IMR-90 (cell line): ENCODE measurements around the gene LILRB1. TPM values are rescaled to one million over a fixed set of nuclear protein-coding genes. Genes with fewer than 3 reads are reported as not detected.

ENCODE experiments used
- ATAC-seq: fragments of 200-7000 bp; cut with Tn5 transposase; 2 replicates; pipeline ENCODE4 v1.9.1; 2020; ENCODE audit warnings: low read depth, mild to moderate bottlenecking, moderate library complexity
- BruUV-seq: library from RNA; stranded (reverse); fragments of 400-500 nt; replicated peaks from 2 replicates; lab custom pipeline; 2021; lab: Mats Ljungman, UMichigan
- CTCF ChIA-PET: fragments of 300-600 bp; formaldehyde crosslinking; extraction: SDS; loops from one replicate; lab custom pipeline; 2021; ENCODE audit warnings: antibody characterized with exemption; lab: Yijun Ruan, JAX
- POLR2A ChIA-PET: fragments of 300-600 bp; sonication (Branson Sonifier 250); formaldehyde crosslinking; loops from one replicate; lab custom pipeline; 2022; ENCODE audit warnings: antibody characterized with exemption; ENCODE audit not compliant: unreplicated experiment; lab: Charles Lee
- DNase-seq: peaks from one replicate; pipeline ENCODE4 v3.0.0; 2013
- H2AFZ ChIP-seq: replicated peaks from 2 replicates; pipeline ENCODE3; 2013; ENCODE audit warnings: low read length, mild to moderate bottlenecking; ENCODE audit not compliant: poor library complexity
- H2AK5ac ChIP-seq: 2 replicates; pipeline ENCODE4 v1.6.1; 2013; ENCODE audit warnings: low read depth, low read length, inconsistent platforms
- H2AK9ac ChIP-seq: replicated peaks from 2 replicates; pipeline ENCODE3; 2013; ENCODE audit warnings: mild to moderate bottlenecking, low read depth, low read length, moderate library complexity; ENCODE audit not compliant: poor library complexity
- H2BK120ac ChIP-seq: 2 replicates; pipeline ENCODE4 v1.6.1; 2013; ENCODE audit warnings: low read depth, low read length, inconsistent platforms
- H2BK15ac ChIP-seq: 3 replicates; pipeline ENCODE4 v1.6.1; 2013; ENCODE audit warnings: low read depth, low read length, inconsistent platforms
- H2BK20ac ChIP-seq: 2 replicates; pipeline ENCODE4 v1.6.1; 2013; ENCODE audit warnings: low read depth, mild to moderate bottlenecking, inconsistent platforms, low read length, moderate library complexity
- H2BK5ac ChIP-seq: 2 replicates; pipeline ENCODE4 v1.6.1; 2013; ENCODE audit warnings: mild to moderate bottlenecking, low read depth, low read length, inconsistent platforms; ENCODE audit not compliant: poor library complexity, severe bottlenecking
- H3K14ac ChIP-seq: replicated peaks from 2 replicates; pipeline ENCODE4 v1.6.1; 2013; ENCODE audit warnings: low read depth, low read length, inconsistent platforms
- H3K18ac ChIP-seq: 2 replicates; pipeline ENCODE4 v1.6.1; 2013; ENCODE audit warnings: low read depth, low read length, control low read depth
- H3K23ac ChIP-seq: 2 replicates; pipeline ENCODE4 v1.6.1; 2013; ENCODE audit warnings: low read depth, low read length, inconsistent platforms
- H3K27ac ChIP-seq: 2 replicates; pipeline ENCODE4 v1.5.1; 2013; ENCODE audit warnings: mild to moderate bottlenecking, control low read depth, low read length; ENCODE audit not compliant: insufficient read depth
- H3K27me3 ChIP-seq: 2 replicates; pipeline ENCODE4 v1.6.1; 2013; ENCODE audit warnings: low read length; ENCODE audit not compliant: control insufficient read depth, insufficient read depth
- H3K36me3 ChIP-seq: 2 replicates; pipeline ENCODE4 v1.6.1; 2013; ENCODE audit warnings: low read length, mixed read lengths; ENCODE audit not compliant: control insufficient read depth, insufficient read depth
- H3K4ac ChIP-seq: 2 replicates; pipeline ENCODE4 v1.6.1; 2013; ENCODE audit warnings: low read depth, low read length, inconsistent platforms
- H3K4me1 ChIP-seq: 2 replicates; pipeline ENCODE4 v1.6.1; 2013; ENCODE audit warnings: low read length, mixed read lengths; ENCODE audit not compliant: control insufficient read depth, insufficient read depth
- H3K4me2 ChIP-seq: 2 replicates; pipeline ENCODE4 v1.6.1; 2013; ENCODE audit warnings: low read depth, mild to moderate bottlenecking, control low read depth, low read length, moderate library complexity
- H3K4me3 ChIP-seq: 2 replicates; pipeline ENCODE4 v1.5.1; 2013; ENCODE audit warnings: low read depth, mild to moderate bottlenecking, control low read depth, low read length, moderate library complexity; ENCODE audit not compliant: insufficient read depth
- H3K56ac ChIP-seq: 2 replicates; pipeline ENCODE4 v1.6.1; 2013; ENCODE audit warnings: low read length, inconsistent platforms; ENCODE audit not compliant: insufficient read depth; ENCODE audit errors: extremely low read depth
- H3K79me1 ChIP-seq, 2 experiments: 2 replicates each; pipeline ENCODE4 v1.6.1; 2013; ENCODE audit warnings: low read length in 2 of 2, inconsistent platforms in 1 of 2, low read depth in 1 of 2
- H3K9ac ChIP-seq: 2 replicates; pipeline ENCODE4 v1.6.1; 2013; ENCODE audit warnings: low read depth, low read length, control low read depth
- H3K9me1 ChIP-seq: 2 replicates; pipeline ENCODE4 v1.6.1; 2013; ENCODE audit warnings: low read length, inconsistent platforms; ENCODE audit not compliant: insufficient read depth
- H3K9me3 ChIP-seq: 2 replicates; pipeline ENCODE4 v1.6.1; 2013; ENCODE audit warnings: low read length; ENCODE audit not compliant: control insufficient read depth, insufficient read depth
- H4K20me1 ChIP-seq: 2 replicates; pipeline ENCODE4 v1.6.1; 2013; ENCODE audit warnings: low read length, inconsistent platforms; ENCODE audit not compliant: insufficient read depth
- H4K5ac ChIP-seq: 2 replicates; pipeline ENCODE4 v1.6.1; 2013; ENCODE audit warnings: mild to moderate bottlenecking, low read depth, low read length, control low read depth
- H4K8ac ChIP-seq, 2 experiments: 2 replicates each; pipeline ENCODE4 v1.6.1; 2013; ENCODE audit warnings: low read depth in 2 of 2, low read length in 2 of 2, control low read depth in 1 of 2, inconsistent platforms in 1 of 2
- H4K91ac ChIP-seq: 2 replicates; pipeline ENCODE4 v1.6.1; 2013; ENCODE audit warnings: low read depth, low read length, inconsistent platforms; ENCODE audit not compliant: insufficient read depth
- BHLHE40 ChIP-seq: fragments of 150-350 bp; IDR thresholded peaks from 2 replicates; pipeline ENCODE4 v1.6.1; 2016; ENCODE audit warnings: mild to moderate bottlenecking, low read depth, low read length
- CEBPB ChIP-seq: IDR thresholded peaks from 2 replicates; pipeline ENCODE4 v1.6.1; 2012; ENCODE audit warnings: low read depth, low read length, improper control_type of control experiment
- CHD1 ChIP-seq: IDR thresholded peaks from 2 replicates; pipeline ENCODE4 v1.6.1; 2012; ENCODE audit warnings: low read depth, low read length, improper control_type of control experiment
- CTCF ChIP-seq: conservative IDR thresholded peaks from 2 replicates; pipeline ENCODE4 v1.5.1; 2012; ENCODE audit warnings: mild to moderate bottlenecking, low read depth, low read length, improper control_type of control experiment
- ELK1 ChIP-seq: fragments of 150-350 bp; IDR thresholded peaks from 2 replicates; pipeline ENCODE4 v1.6.1; 2016; ENCODE audit warnings: low read depth, mild to moderate bottlenecking, low read length, moderate library complexity, borderline replicate concordance
- FOS ChIP-seq: fragments of 150-350 bp; IDR thresholded peaks from 2 replicates; pipeline ENCODE4 v1.6.1; 2016; ENCODE audit warnings: low read depth, low read length
- MAFK ChIP-seq: IDR thresholded peaks from 2 replicates; pipeline ENCODE4 v1.6.1; 2012; ENCODE audit warnings: low read depth, low read length, improper control_type of control experiment
- MAZ ChIP-seq: IDR thresholded peaks from 2 replicates; pipeline ENCODE4 v1.6.1; 2012; ENCODE audit warnings: low read depth, mild to moderate bottlenecking, low read length, improper control_type of control experiment, moderate library complexity, borderline replicate concordance
- MXI1 ChIP-seq: IDR thresholded peaks from 2 replicates; pipeline ENCODE4 v1.6.1; 2012; ENCODE audit warnings: low read depth, mild to moderate bottlenecking, low read length, moderate library complexity, borderline replicate concordance
- NFE2L2 ChIP-seq: fragments of 150-350 bp; IDR thresholded peaks from 2 replicates; pipeline ENCODE4 v1.6.1; 2016; ENCODE audit warnings: low read depth, mild to moderate bottlenecking, low read length
- POLR2A ChIP-seq: IDR thresholded peaks from 2 replicates; pipeline ENCODE4 v1.6.1; 2012; ENCODE audit warnings: mild to moderate bottlenecking, low read depth, low read length
- RCOR1 ChIP-seq: IDR thresholded peaks from 2 replicates; pipeline ENCODE4 v1.6.1; 2012; ENCODE audit warnings: mild to moderate bottlenecking, low read length, improper control_type of control experiment; ENCODE audit not compliant: insufficient replicate concordance
- RFX5 ChIP-seq: IDR thresholded peaks from 2 replicates; pipeline ENCODE4 v1.8.0; 2012; ENCODE audit warnings: low read depth, mild to moderate bottlenecking, low read length, moderate library complexity
- SMC3 ChIP-seq: fragments of 150-350 bp; IDR thresholded peaks from 2 replicates; pipeline ENCODE4 v1.6.1; 2016; ENCODE audit warnings: low read depth, mild to moderate bottlenecking, antibody characterized with exemption, low read length, moderate library complexity
- WGBS, 2 experiments: methylation state at CpG; one replicate each; pipeline versions ENCODE4 v1.1.5 to v1.1.7; 2013; ENCODE audit warnings: missing lambda C conversion rate in 2 of 2; ENCODE audit not compliant: insufficient read length in 1 of 2; ENCODE audit errors: extremely low coverage in 2 of 2; 5-methylcytosine and 5-hydroxymethylcytosine counted together
- dilution Hi-C: fragments of 300-500 bp; cut with HindIII; formaldehyde crosslinking; loops from one replicate; pipeline ENCODE4 v1.14.3; 2018; ENCODE audit warnings: low sequenced_read_pairs; ENCODE audit not compliant: unreplicated experiment
- in situ Hi-C: fragments of 300-500 bp; cut with MboI; formaldehyde crosslinking; loops from 3 replicates; pipeline ENCODE4 v1.14.3; 2019; ENCODE audit warnings: low sequenced_read_pairs, inconsistent platforms, mixed read lengths
- intact Hi-C: fragments of 100-400 bp; cut with micrococcal nuclease; formaldehyde crosslinking; loops from 2 replicates; pipeline ENCODE4 v1.10.0; 2022
- polyA plus RNA-seq, 3 experiments: library from polyadenylated mRNA; depleted of rRNA; stranded (reverse); fragments of >200 nt; gene quantifications; 2 replicates each; pipeline ENCODE4 v1.2.3, GENCODE V29; 2012; ENCODE audit warnings: low replicate concordance in 1 of 3
- total RNA-seq: library from RNA; depleted of rRNA; stranded (reverse); fragments of >200 nt; gene quantifications from 2 replicates; pipeline ENCODE4 v1.2.3, GENCODE V29; 2012
- TF ChIP-seq, protein P1 (sequence below): fragments of 150-350 bp; IDR thresholded peaks from 2 replicates; pipeline ENCODE4 v1.6.1; 2017; ENCODE audit warnings: mild to moderate bottlenecking, antibody characterized with exemption, low read length, low read depth

LILRB1 gene
- total and polyA plus RNA-seq, 2 of the 4 experiments (the other 2 are of a cell fraction): not detected

DNA sequence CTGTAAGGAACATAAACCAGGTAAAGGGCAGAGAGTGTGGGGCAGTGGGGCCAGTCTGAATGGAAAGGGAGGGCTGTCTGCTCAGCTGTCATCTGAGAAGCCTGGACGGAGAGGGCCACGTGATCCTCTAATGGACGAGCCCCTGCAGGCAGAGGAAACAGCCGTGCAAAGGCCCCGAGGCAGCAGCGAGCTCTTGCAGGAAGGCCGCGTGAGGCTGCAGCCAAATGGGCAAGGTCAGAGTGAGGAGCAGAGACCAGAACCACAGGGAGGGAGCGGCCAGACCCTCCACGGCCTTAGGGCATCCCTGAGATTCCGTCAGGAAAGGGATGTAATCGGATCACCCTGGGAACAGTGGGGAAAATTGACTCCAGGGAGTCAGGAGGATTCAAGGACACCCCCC, 36.9 kb downstream of the LILRB1 start:
- Histone ChIP-seq H4K91ac (no peak overlapping the region), H2BK5ac (no peak overlapping the region), H3K4me1 (no peaks in the 10 kb centered on the region), H4K20me1 (no peaks in the 10 kb centered on the region), H3K18ac (no peak overlapping the region), H2BK20ac (no peak overlapping the region), H3K4me3 (no peak overlapping the region), H3K9me1 (no peaks in the 10 kb centered on the region), H3K56ac (no peak overlapping the region), H3K23ac (no peak overlapping the region), H3K14ac (no peak overlapping the region), H3K9ac (no peak overlapping the region), H4K8ac (no peak overlapping the region), H3K9me3 (peaks cover 44% of the 10 kb centered on the region), H2AK9ac (no peak overlapping the region), H3K4ac (no peak overlapping the region), H2AFZ (no peak overlapping the region), H3K36me3 (no peaks in the 10 kb centered on the region), H4K5ac (no peak overlapping the region), H3K27ac (no peak overlapping the region), H2BK15ac (no peak overlapping the region), H3K4me2 (no peak overlapping the region), H3K79me1 (no peaks in the 10 kb centered on the region), H2BK120ac (no peak overlapping the region), H2AK5ac (no peak overlapping the region), H3K27me3 (no peaks in the 10 kb centered on the region)
- POLR2A ChIA-PET: no interaction called here
- ATAC-seq (no peak), DNase-seq (no peak)
- in situ Hi-C loops: no loop called here
- BruUV-seq: no TSS peak
- intact Hi-C loops: no loop called here
- no peak for TF ChIP-seq RFX5
- TF ChIP-seq BHLHE40: no peak
- TF ChIP-seq NFE2L2: no peak
- TF ChIP-seq ELK1: no peak
- no peak for TF ChIP-seq POLR2A
- TF ChIP-seq MAFK: no peak
- no peak for TF ChIP-seq CEBPB
- no peak for TF ChIP-seq FOS
- no peak for TF ChIP-seq RCOR1
- TF ChIP-seq SMC3: no peak
- no peak for TF ChIP-seq CHD1
- no peak for TF ChIP-seq MXI1
- TF ChIP-seq MAZ: no peak
- no peak for TF ChIP-seq CTCF
- TF ChIP-seq, protein P1, sequence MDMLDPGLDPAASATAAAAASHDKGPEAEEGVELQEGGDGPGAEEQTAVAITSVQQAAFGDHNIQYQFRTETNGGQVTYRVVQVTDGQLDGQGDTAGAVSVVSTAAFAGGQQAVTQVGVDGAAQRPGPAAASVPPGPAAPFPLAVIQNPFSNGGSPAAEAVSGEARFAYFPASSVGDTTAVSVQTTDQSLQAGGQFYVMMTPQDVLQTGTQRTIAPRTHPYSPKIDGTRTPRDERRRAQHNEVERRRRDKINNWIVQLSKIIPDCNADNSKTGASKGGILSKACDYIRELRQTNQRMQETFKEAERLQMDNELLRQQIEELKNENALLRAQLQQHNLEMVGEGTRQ: no peak
- CTCF ChIA-PET: no interaction called here
- dilution Hi-C loops: no loop called here
- no CpG with 5 or more reads among the region's 12 CpGs for WGBS, 2 experiments
